CD14-positive monocyte (primary cell): ENCODE measurements around the gene STON2. TPM values are rescaled to one million over a fixed set of nuclear protein-coding genes. Genes with fewer than 3 reads are reported as not detected.

ENCODE experiments used
- DNase-seq, 3 donors: peaks; one replicate each; pipeline ENCODE4 v3.0.0-alpha.2; 2011 to 2022
- H2AFZ ChIP-seq: 2 replicates; pipeline ENCODE4 v1.6.0; 2012; ENCODE audit warnings: mild to moderate bottlenecking, low read depth, low read length, inconsistent platforms; ENCODE audit not compliant: insufficient read depth, poor library complexity, severe bottlenecking
- H3K27ac ChIP-seq, 2 donors: 1 replicate in 1 of 2; 2 replicates in 1 of 2; pipeline ENCODE4 v1.5.1; 2012 to 2013; ENCODE audit warnings: low read length in 2 of 2, control low read depth in 1 of 2, inconsistent platforms in 1 of 2, low read depth in 1 of 2, mild to moderate bottlenecking in 1 of 2
- H3K27me3 ChIP-seq, 2 donors: one replicate each; pipeline versions ENCODE4 v1.6.0 to v1.6.1; 2011 to 2013; ENCODE audit warnings: low read length in 2 of 2; ENCODE audit not compliant: control insufficient read depth in 2 of 2, insufficient read depth in 2 of 2
- H3K36me3 ChIP-seq, 2 donors: replicated peaks in 1 of 2; 1 replicate in 1 of 2; 2 replicates in 1 of 2; pipeline versions ENCODE4 v1.5.1 to v1.6.1; 2012 to 2013; ENCODE audit warnings: low read length in 2 of 2, control low read depth in 1 of 2, inconsistent platforms in 1 of 2, mild to moderate bottlenecking in 1 of 2; ENCODE audit not compliant: insufficient read depth in 2 of 2, control insufficient read depth in 1 of 2
- H3K4me1 ChIP-seq, 2 donors: 1 replicate in 1 of 2; 2 replicates in 1 of 2; pipeline versions ENCODE4 v1.5.1 to v1.6.1; 2012 to 2013; ENCODE audit warnings: low read length in 2 of 2, control low read depth in 1 of 2, inconsistent platforms in 1 of 2, mild to moderate bottlenecking in 1 of 2, moderate library complexity in 1 of 2; ENCODE audit not compliant: insufficient read depth in 2 of 2, control insufficient read depth in 1 of 2
- H3K4me2 ChIP-seq: replicated peaks from 2 replicates; pipeline ENCODE3; 2012; ENCODE audit warnings: low read length, moderate library complexity, mild to moderate bottlenecking; ENCODE audit not compliant: poor library complexity, severe bottlenecking; ENCODE audit errors: extremely low read depth
- H3K4me3 ChIP-seq, 3 experiments: fragments of 200-600 bp in 1 of 3; sonication (generic) in 1 of 3; replicated peaks in 1 of 3; 1 replicate in 2 of 3; 2 replicates in 1 of 3; pipeline ENCODE4 v1.5.1; 2011 to 2013; ENCODE audit warnings: low read length in 3 of 3, mild to moderate bottlenecking in 3 of 3, control low read depth in 2 of 3, low read depth in 2 of 3, inconsistent platforms in 1 of 3, moderate library complexity in 1 of 3
- H3K79me2 ChIP-seq: 2 replicates; pipeline ENCODE4 v1.6.0; 2012; ENCODE audit warnings: mild to moderate bottlenecking, control low read depth, inconsistent platforms, low read length, moderate library complexity; ENCODE audit not compliant: insufficient read depth
- H3K9ac ChIP-seq: 2 replicates; pipeline ENCODE4 v1.6.0; 2017; ENCODE audit warnings: low read length, mild to moderate bottlenecking; ENCODE audit not compliant: insufficient read depth, poor library complexity, severe bottlenecking
- H3K9me3 ChIP-seq, 2 donors: replicated peaks in 1 of 2; 1 replicate in 1 of 2; 2 replicates in 1 of 2; pipeline versions ENCODE4 v1.5.1 to v1.6.1; 2012 to 2013; ENCODE audit warnings: low read length in 2 of 2, control low read depth in 1 of 2; ENCODE audit not compliant: control insufficient read depth in 1 of 2, insufficient read depth in 1 of 2
- H4K20me1 ChIP-seq: 2 replicates; pipeline ENCODE4 v1.6.0; 2012; ENCODE audit warnings: mild to moderate bottlenecking, low read length, control low read depth, moderate library complexity; ENCODE audit not compliant: insufficient read depth
- H3K27ac Mint-ChIP-seq, 7 donors: one replicate each; pipeline ENCODE4 v1.8.0; 2020; ENCODE audit warnings: mild to moderate bottlenecking in 7 of 7, mixed read lengths in 7 of 7, moderate library complexity in 6 of 7, inconsistent platforms in 2 of 7
- H3K27me3 Mint-ChIP-seq, 3 donors: one replicate each; pipeline ENCODE4 v1.8.0; 2021 to 2022; ENCODE audit warnings: low read depth in 3 of 3, mild to moderate bottlenecking in 3 of 3, mixed read lengths in 3 of 3, moderate library complexity in 3 of 3, inconsistent platforms in 1 of 3
- H3K36me3 Mint-ChIP-seq, 2 donors: one replicate each; pipeline ENCODE4 v1.8.0; 2020; ENCODE audit warnings: mixed read lengths in 2 of 2, inconsistent platforms in 1 of 2, mild to moderate bottlenecking in 1 of 2
- H3K4me1 Mint-ChIP-seq: one replicate; pipeline ENCODE4 v1.8.0; 2020; ENCODE audit warnings: mild to moderate bottlenecking, mixed read lengths
- H3K4me3 Mint-ChIP-seq, 2 donors: one replicate each; pipeline ENCODE4 v1.8.0; 2020; ENCODE audit warnings: mild to moderate bottlenecking in 2 of 2, mixed read lengths in 2 of 2, moderate library complexity in 1 of 2
- H3K9me3 Mint-ChIP-seq, 7 donors: one replicate each; pipeline ENCODE4 v1.8.0; 2020 to 2022; ENCODE audit warnings: mixed read lengths in 7 of 7, mild to moderate bottlenecking in 6 of 7, moderate library complexity in 6 of 7, inconsistent platforms in 2 of 7
- CTCF ChIP-seq: fragments of 200-600 bp; IDR thresholded peaks from one replicate; pipeline ENCODE4 v1.8.0; 2022; ENCODE audit warnings: antibody characterized with exemption, mild to moderate bottlenecking
- WGBS: methylation state at CpG from one replicate; pipeline ENCODE4 v1.1.5; 2013; ENCODE audit warnings: missing lambda C conversion rate; ENCODE audit not compliant: insufficient coverage; 5-methylcytosine and 5-hydroxymethylcytosine counted together
- intact Hi-C, 2 donors: fragments of 100-400 bp; cut with micrococcal nuclease; formaldehyde crosslinking; loops; one replicate each; pipeline versions ENCODE4 v1.15.0 to v1.15.1; 2023
- polyA plus RNA-seq, 3 donors: library from polyadenylated mRNA; depleted of rRNA in 1 of 3; unstranded in 2 of 3; stranded (reverse) in 1 of 3; fragments of 300-500 nt in 2 of 3; fragments of >200 nt in 1 of 3; fragmentation: Illumina TruSeq in 2 of 3; gene quantifications; 1 replicate in 2 of 3; 2 replicates in 1 of 3; pipeline ENCODE4 v1.2.3, GENCODE V29; 2012 to 2021

STON2 gene
- polyA plus RNA-seq, 3 donors = 1.6 to 3.2 (median 2.1) TPM

- Mint-ChIP-seq H3K27me3 (peaks cover 20 to 38% (median 27%) of the 10 kb centered on the region in 3 donors), H3K4me1 (peaks cover 49% of the 10 kb centered on the region), H3K27ac (no peak overlapping the region), H3K9me3 (peaks cover 2 to 11% (median 4%) of the 10 kb centered on the region in 7 donors), H3K36me3 (peaks cover 5 to 21% of the 10 kb centered on the region in 2 donors), H3K4me3 (peak overlapping the region in 1 of 2 donors; percentile 36)
- Histone ChIP-seq H3K9ac (no peak overlapping the region), H3K27ac (no peak overlapping the region), H3K27me3 (peaks cover 17 to 36% of the 10 kb centered on the region in 2 donors), H3K9me3 (no peaks in the 10 kb centered on the region), H4K20me1 (no peaks in the 10 kb centered on the region), H3K36me3 (no peaks in the 10 kb centered on the region), H2AFZ (no peak overlapping the region), H3K4me3 (no peak overlapping the region), H3K79me2 (no peaks in the 10 kb centered on the region), H3K4me2 (no peak overlapping the region), H3K4me1 (peaks cover 35 to 42% of the 10 kb centered on the region in 2 donors)
- intact Hi-C loops = no loop called here
- 91% methylated on average over 16 of the region's 19 CpGs for WGBS
- no peak for TF ChIP-seq CTCF
- no peak for DNase-seq
Observed at GRCh38 chr14:81412779-81413178, 12.7 kb upstream of the STON2 start.

GRCh38 chr14:81408595-81408994, 8.5 kb upstream of the STON2 start:
- no peak overlapping the region for H3K4me3 ChIP-seq
- H4K20me1 ChIP-seq = no peaks in the 10 kb centered on the region
- no peak overlapping the region for H3K27ac ChIP-seq
- Mint-ChIP-seq H3K4me3 (peak overlapping the region in 1 of 2 donors; percentile 57), H3K27me3 (peaks cover 49 to 66% (median 49%) of the 10 kb centered on the region in 3 donors), H3K9me3 (peaks cover 4 to 17% (median 11%) of the 10 kb centered on the region in 7 donors), H3K27ac (no peak overlapping the region), H3K4me1 (peaks cover 19% of the 10 kb centered on the region), H3K36me3 (peaks cover 5 to 18% of the 10 kb centered on the region in 2 donors)
- H3K4me2 ChIP-seq = no peak overlapping the region
- H3K9me3 ChIP-seq = no peaks in the 10 kb centered on the region
- WGBS = no CpG with 5 or more reads among the region's 1 CpG
- no peaks in the 10 kb centered on the region for H3K79me2 ChIP-seq
- DNase-seq = no peak
- H3K9ac ChIP-seq = no peak overlapping the region
- no peak overlapping the region for H2AFZ ChIP-seq
- peaks cover 55 to 72% of the 10 kb centered on the region in 2 donors for H3K27me3 ChIP-seq
- intact Hi-C loops = no loop called here
- no peaks in the 10 kb centered on the region for H3K36me3 ChIP-seq
- TF ChIP-seq CTCF = no peak
- H3K4me1 ChIP-seq = peaks cover 14 to 16% of the 10 kb centered on the region in 2 donors
